Peyer's patch (tissue), 4 donors: ENCODE results near the gene TOM1L2.

Source experiments
- CTCF ChIP-seq, 6 experiments: fragments of 450-650 bp in 4 of 6; fragments of 200-600 bp in 2 of 6; sonication (generic) in 1 of 6; IDR thresholded peaks; one replicate each; pipeline ENCODE4 v1.5.1; 2017 to 2019; ENCODE audit warnings: antibody characterized with exemption in 6 of 6, mild to moderate bottlenecking in 3 of 6, moderate library complexity in 1 of 6
- POLR2A ChIP-seq, 2 donors: fragments of 450-650 bp; IDR thresholded peaks; one replicate each; pipeline ENCODE4 v1.5.1; 2017; ENCODE audit warnings: antibody characterized with exemption in 2 of 2, mild to moderate bottlenecking in 2 of 2, moderate library complexity in 2 of 2

GRCh38 chr17:17801800-17802481 is 170.3 kb downstream of the TOM1L2 start:
- no peak for TF ChIP-seq CTCF (IDR thresholded peaks at IDR 0.05)
- no peak for TF ChIP-seq POLR2A (IDR thresholded peaks at IDR 0.05)
